ENCODE data around the gene SUN1. TPM values are rescaled to one million over a fixed set of nuclear protein-coding genes. Genes with fewer than 3 reads are reported as not detected.

The SUN1 gene
- polyA plus RNA-seq, 1 donor: 128 TPM

DNA sequence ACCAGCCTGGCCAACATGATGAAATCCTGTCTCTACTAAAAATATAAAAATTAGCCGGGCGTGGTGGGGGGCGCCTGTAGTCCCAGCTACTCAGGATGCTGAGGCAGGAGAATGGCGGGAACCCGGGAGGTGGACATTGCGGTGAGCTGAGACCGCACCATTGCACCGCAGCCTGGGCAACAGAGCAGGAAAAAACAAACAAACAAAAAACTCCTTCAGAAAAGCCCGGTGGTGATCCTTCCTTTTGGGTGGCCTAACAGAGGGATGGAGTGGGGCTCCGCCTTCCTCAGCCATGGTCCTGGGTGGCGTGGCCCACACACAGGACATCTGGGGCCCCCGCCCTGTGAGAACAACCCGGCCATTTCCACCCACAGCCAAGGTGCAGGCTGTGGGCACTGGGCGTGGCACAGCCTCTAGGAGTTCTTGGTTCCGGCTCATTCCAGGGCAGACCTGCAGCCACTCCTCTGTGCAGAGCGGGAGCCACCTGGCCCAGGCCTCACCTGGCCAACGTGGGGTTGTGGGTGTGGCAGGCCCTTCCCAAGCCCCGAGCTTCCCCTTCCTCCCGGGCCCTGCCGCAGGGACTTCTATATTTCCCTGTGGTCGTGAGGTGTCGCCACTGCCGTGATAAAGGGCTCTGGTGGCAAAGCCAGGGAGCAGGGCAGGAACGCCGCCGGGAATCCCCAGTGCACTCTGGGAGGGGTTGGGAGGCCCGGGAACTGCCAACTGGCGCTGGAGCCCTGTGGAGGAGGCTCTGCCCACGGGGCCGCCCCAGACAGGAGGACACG is 81.7 kb downstream of the SUN1 start:
- Histone ChIP-seq H3K4me3 (ENCODE audit: low read length) (no peak overlapping the region), H3K4me1 (ENCODE audit: control insufficient read depth, insufficient read depth, low read length) (peaks cover 25% of the 10 kb centered on the region), H3K9me3 (ENCODE audit: control insufficient read depth, low read depth, low read length) (peaks cover 4% of the 10 kb centered on the region), H3K27ac (ENCODE audit: low read length) (peak overlapping the region; percentile 54), H3K36me3 (ENCODE audit: control insufficient read depth, insufficient read depth, low read length) (peaks cover 8% of the 10 kb centered on the region), H3K27me3 (ENCODE audit: control insufficient read depth, insufficient read depth, low read length) (no peaks in the 10 kb centered on the region)
- no CpG with 5 or more reads among the region's 31 CpGs for WGBS (ENCODE audit: insufficient coverage, low lambda C conversion rate)
- peak; percentile 83 to 90 for DNase-seq

DNA sequence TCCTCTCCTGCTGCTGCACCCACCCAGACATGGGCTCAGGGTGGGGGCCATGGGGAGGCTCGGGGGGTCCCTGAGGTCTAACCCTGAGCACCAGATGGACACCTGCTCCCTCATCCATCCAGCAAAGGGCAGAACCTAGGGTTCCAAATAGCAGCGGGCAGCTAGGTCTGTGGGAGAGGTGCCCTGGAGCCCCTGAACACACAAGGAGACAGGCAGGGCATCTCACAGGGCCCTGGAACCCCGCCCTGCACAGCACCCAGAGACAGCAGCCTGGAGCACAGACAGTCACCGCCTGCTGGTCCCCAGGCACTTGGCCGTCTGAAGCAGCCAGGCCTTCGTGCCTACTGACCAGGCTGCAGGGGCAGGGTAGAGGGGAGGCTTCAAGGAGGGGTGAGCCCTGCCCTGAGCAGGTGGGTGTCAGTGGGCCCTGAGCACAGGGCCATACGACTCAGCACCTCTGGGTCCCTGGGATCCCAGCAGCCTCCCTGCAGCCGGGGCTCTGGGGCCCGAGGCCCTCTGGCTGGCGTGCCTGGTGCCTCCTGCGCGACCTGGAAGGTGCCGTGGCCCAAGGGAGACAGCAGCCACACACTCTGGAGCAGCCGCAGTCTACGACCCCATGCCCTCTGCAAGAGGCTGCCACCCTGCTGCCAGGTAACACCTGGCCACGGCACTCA is 82.4 kb downstream of the SUN1 start:
- Histone ChIP-seq H3K4me1 (ENCODE audit: control insufficient read depth, insufficient read depth, low read length) (peaks cover 22% of the 10 kb centered on the region), H3K36me3 (ENCODE audit: control insufficient read depth, insufficient read depth, low read length) (peaks cover 13% of the 10 kb centered on the region), H3K4me3 (ENCODE audit: low read length) (no peak overlapping the region), H3K27me3 (ENCODE audit: control insufficient read depth, insufficient read depth, low read length) (no peaks in the 10 kb centered on the region), H3K9me3 (ENCODE audit: control insufficient read depth, low read depth, low read length) (no peaks in the 10 kb centered on the region), H3K27ac (ENCODE audit: low read length) (peak overlapping the region; percentile 54)
- no CpG with 5 or more reads among the region's 16 CpGs for WGBS (ENCODE audit: insufficient coverage, low lambda C conversion rate)
- no peak for DNase-seq

DNA sequence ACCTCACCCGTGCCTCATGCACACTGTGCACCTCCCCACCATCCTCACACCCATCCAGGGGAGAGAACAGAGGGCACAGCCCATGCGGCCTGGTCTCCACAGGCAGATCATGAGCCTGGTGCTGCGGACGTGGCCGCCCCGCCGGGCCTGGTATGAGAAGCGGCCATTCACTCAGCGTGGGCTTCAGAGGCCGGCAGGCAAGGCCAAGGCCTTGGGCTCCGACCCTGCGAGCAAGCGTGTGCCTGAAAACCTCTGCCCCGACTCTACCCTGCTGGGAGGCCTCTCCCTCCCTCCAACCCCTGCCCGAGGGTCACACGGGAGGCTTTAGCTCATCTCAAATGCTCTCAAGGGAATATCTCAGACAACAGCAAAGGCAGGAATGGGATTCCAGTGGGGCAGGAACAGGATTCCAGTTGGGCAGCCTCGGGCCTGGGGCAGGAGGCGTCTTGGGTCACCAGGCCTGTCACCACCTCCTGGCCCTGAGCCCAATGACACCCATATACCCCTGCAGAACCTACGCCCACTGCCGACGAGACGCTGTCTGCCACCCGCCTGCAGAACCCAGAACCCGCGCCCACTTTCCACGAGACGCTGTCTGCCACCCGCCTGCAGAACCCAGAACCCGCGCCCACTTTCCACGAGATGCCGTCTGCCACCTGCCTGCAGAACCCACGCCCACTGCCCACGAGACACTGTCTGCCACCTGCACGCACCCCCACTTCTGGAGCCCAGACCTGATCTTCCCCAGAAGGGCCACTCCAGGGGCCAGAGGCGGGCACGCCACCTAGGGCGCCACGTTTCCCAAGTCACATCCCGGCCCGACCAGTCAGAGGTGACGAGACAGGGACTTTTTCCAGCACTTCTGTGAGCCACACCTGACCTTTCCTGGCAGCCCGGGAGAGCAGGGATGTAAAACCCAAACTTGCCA is 83.3 kb downstream of the SUN1 start:
- Histone ChIP-seq H3K4me3 (ENCODE audit: low read length) (no peak overlapping the region), H3K4me1 (ENCODE audit: control insufficient read depth, insufficient read depth, low read length) (peaks cover 22% of the 10 kb centered on the region), H3K36me3 (ENCODE audit: control insufficient read depth, insufficient read depth, low read length) (peaks cover 10% of the 10 kb centered on the region), H3K27ac (ENCODE audit: low read length) (peak overlapping the region; percentile 54), H3K9me3 (ENCODE audit: control insufficient read depth, low read depth, low read length) (no peaks in the 10 kb centered on the region), H3K27me3 (ENCODE audit: control insufficient read depth, insufficient read depth, low read length) (no peaks in the 10 kb centered on the region)
- DNase-seq: no peak
- 93% methylated on average over 3 of the region's 43 CpGs for WGBS (ENCODE audit: insufficient coverage, low lambda C conversion rate)

DNA sequence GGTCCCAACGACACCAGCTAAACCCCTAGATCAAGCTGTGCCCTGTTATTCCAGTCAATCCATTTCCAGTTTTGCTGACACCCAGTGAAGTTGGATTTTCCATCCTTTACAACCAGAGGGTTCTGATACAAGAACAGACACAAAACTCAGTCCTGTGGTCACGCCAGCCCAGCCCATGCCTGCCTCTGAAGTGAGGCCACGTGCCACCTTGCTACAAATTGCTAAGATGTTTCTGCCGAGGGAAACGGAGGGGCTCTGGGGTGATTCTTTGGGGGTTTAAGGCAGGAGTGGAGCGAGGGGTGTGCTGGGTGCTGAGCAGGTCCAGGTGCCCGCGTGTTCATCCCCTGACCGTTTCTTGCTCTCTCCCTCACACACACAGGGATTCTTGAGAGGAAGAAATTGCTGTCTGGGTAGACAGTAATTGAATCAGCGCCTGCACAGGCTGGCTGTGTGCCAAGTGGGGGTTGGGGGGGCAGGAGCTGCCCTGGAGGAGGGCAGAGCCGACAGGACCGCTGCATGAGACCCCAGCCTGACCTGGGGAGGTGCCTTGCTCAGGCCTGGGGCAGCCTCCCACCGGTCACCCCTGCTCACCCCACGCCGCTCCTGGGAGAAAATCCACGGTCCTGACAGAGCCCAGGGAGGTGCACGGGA is 84.1 kb downstream of the SUN1 start:
- DNase-seq: no peak
- H3K4me1 ChIP-seq (ENCODE audit: control insufficient read depth, insufficient read depth, low read length): peaks cover 31% of the 10 kb centered on the region
- WGBS (ENCODE audit: insufficient coverage, low lambda C conversion rate): no CpG with 5 or more reads among the region's 17 CpGs
- H3K4me3 ChIP-seq (ENCODE audit: low read length): no peak overlapping the region
- no peaks in the 10 kb centered on the region for H3K27me3 ChIP-seq (ENCODE audit: control insufficient read depth, insufficient read depth, low read length)
- no peak overlapping the region for H3K27ac ChIP-seq (ENCODE audit: low read length)
- peaks cover 12% of the 10 kb centered on the region for H3K36me3 ChIP-seq (ENCODE audit: control insufficient read depth, insufficient read depth, low read length)
- no peaks in the 10 kb centered on the region for H3K9me3 ChIP-seq (ENCODE audit: control insufficient read depth, low read depth, low read length)

DNA sequence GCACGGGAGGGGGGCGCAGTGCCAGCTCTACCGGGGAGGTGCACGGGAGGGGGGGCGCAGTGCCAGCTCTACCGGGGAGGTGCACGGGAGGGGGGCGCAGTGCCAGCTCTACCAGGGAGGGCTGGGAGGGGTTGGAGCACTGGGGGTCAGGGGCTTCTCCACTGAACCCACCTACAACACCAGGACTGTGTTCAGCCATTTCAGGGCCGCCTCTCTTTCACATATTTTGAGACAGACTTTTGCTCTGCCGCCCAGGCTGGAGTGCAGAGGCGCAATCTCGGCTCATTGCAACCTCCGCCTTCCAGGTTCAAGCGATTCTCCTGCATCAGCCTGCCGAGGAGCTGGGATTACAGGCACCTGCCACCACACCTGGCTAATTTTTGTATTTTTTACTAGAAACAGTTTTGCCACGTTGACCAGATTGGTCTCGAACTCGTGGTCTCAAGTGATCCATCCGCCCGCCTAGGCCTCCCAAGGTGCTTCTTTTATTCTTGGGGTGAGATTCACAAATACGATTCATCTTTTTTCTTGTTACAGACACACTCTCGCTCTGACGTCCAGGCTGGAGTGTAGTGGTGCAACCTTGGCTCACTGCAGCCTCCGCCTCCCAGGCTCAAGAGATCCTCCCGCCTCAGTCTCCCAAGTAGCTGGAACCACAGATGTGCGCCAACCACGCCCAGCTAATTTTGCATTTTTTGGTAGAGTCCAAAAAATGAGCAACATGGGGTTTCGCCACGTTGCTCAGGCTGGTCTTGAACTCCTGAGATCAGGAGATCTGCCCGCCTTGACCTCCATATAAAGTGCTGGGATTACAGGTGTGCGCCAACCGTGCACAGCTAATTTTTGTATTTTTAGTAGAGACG is 85.2 kb downstream of the SUN1 start:
- WGBS (ENCODE audit: insufficient coverage, low lambda C conversion rate): 83% methylated on average over 2 of the region's 33 CpGs
- peaks cover 12% of the 10 kb centered on the region for H3K36me3 ChIP-seq (ENCODE audit: control insufficient read depth, insufficient read depth, low read length)
- no peak overlapping the region for H3K4me3 ChIP-seq (ENCODE audit: low read length)
- H3K9me3 ChIP-seq (ENCODE audit: control insufficient read depth, low read depth, low read length): no peaks in the 10 kb centered on the region
- no peak overlapping the region for H3K27ac ChIP-seq (ENCODE audit: low read length)
- no peaks in the 10 kb centered on the region for H3K27me3 ChIP-seq (ENCODE audit: control insufficient read depth, insufficient read depth, low read length)
- no peak for DNase-seq
- H3K4me1 ChIP-seq (ENCODE audit: control insufficient read depth, insufficient read depth, low read length): peaks cover 41% of the 10 kb centered on the region

DNA sequence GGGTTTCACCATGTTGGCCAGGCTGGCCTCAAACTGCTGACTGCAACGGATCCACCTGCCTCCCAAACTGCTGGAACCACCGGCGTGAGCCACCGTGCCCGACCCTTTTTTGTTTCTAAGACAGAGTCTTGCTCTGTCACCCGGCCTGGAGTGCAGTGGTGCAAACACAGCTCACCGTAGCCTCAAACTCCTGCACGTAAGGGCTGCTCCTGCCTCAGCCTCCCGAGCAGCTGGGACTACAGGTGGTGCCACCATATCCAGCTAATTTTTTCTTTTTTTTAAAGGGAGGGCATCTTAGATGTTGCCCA is 85.8 kb downstream of the SUN1 start:
- peaks cover 47% of the 10 kb centered on the region for H3K4me1 ChIP-seq (ENCODE audit: control insufficient read depth, insufficient read depth, low read length)
- no CpG with 5 or more reads among the region's 9 CpGs for WGBS (ENCODE audit: insufficient coverage, low lambda C conversion rate)
- H3K4me3 ChIP-seq (ENCODE audit: low read length): no peak overlapping the region
- DNase-seq: no peak
- H3K27me3 ChIP-seq (ENCODE audit: control insufficient read depth, insufficient read depth, low read length): no peaks in the 10 kb centered on the region
- no peak overlapping the region for H3K27ac ChIP-seq (ENCODE audit: low read length)
- H3K36me3 ChIP-seq (ENCODE audit: control insufficient read depth, insufficient read depth, low read length): peaks cover 14% of the 10 kb centered on the region
- no peaks in the 10 kb centered on the region for H3K9me3 ChIP-seq (ENCODE audit: control insufficient read depth, low read depth, low read length)

DNA sequence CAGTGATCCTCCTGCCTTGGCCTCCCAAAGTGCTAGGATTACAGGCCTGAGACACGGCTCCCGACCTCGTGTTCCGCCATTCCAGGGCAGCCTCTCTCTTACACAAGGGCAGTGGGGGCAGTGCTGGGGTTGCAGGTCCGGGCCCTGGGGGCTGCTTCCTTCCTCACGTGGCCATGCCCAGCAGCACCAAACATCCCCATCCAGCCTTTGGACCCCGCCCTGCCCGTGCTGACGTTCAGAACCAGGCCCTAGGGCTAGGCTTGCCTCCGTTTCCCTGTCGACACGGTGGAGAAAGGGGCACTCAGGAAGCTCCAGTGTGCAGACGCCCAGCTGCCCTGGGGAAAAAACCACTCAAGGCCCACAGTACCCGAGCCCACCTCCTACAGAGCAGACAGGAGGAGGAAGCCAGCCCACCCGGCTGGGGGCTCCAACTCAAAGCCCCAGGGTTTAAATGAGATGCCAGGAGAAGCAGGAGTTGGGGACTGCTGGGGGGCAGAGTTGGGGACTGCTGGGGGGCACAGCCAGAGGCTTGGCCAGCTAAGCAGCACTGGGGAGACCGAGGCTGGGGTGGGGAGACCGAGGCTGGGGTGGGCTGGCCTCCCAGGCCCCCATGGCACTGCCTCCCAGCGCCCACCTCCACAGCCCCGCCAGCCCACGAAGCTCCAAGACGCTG is 86.3 kb downstream of the SUN1 start:
- peaks cover 14% of the 10 kb centered on the region for H3K36me3 ChIP-seq (ENCODE audit: control insufficient read depth, insufficient read depth, low read length)
- H3K27me3 ChIP-seq (ENCODE audit: control insufficient read depth, insufficient read depth, low read length): no peaks in the 10 kb centered on the region
- no peak overlapping the region for H3K27ac ChIP-seq (ENCODE audit: low read length)
- no peaks in the 10 kb centered on the region for H3K9me3 ChIP-seq (ENCODE audit: control insufficient read depth, low read depth, low read length)
- no CpG with 5 or more reads among the region's 21 CpGs for WGBS (ENCODE audit: insufficient coverage, low lambda C conversion rate)
- H3K4me3 ChIP-seq (ENCODE audit: low read length): no peak overlapping the region
- DNase-seq: no peak
- peaks cover 49% of the 10 kb centered on the region for H3K4me1 ChIP-seq (ENCODE audit: control insufficient read depth, insufficient read depth, low read length)

DNA sequence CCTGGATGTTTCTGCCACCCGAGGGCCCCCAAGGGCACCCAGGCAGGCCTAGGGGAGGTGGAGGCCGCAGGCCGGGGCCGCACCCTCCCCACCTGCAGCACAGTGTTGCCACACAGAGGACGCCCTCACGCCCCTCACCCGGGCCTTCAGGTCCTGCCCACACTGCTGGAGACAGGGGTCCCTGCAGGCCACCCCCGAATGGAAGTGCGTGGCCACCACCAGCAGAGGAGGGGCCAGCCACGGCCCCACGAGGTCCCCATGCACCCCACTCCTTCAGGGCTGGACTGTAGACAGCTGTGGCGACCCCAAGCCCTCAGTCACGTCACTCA is 86.8 kb downstream of the SUN1 start:
- Histone ChIP-seq H3K36me3 (ENCODE audit: control insufficient read depth, insufficient read depth, low read length) (peaks cover 14% of the 10 kb centered on the region), H3K9me3 (ENCODE audit: control insufficient read depth, low read depth, low read length) (no peaks in the 10 kb centered on the region), H3K27me3 (ENCODE audit: control insufficient read depth, insufficient read depth, low read length) (no peaks in the 10 kb centered on the region), H3K4me1 (ENCODE audit: control insufficient read depth, insufficient read depth, low read length) (peaks cover 48% of the 10 kb centered on the region), H3K4me3 (ENCODE audit: low read length) (no peak overlapping the region), H3K27ac (ENCODE audit: low read length) (no peak overlapping the region)
- no peak for DNase-seq
- no CpG with 5 or more reads among the region's 13 CpGs for WGBS (ENCODE audit: insufficient coverage, low lambda C conversion rate)

DNA sequence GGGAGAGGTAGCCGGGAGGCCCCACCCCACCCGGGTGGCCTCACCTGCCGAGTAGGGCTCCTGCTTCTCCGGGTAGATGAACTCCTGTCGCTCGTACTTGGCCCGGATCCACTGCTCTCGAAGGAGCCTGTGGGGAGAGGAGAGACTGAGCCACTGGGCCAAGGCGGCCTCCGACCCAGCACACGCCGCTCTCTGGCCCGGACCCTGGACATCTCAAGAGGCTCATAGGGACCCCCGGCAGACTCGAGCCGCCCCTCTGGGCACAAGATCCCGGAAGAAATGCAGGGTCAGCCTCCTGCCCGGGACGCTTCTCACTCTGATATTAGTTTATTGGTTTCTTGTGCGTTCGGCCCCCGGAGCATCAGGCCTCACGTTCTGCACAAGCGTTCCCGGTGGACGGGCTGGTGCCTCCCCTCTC is 87.7 kb downstream of the SUN1 start:
- no CpG with 5 or more reads among the region's 26 CpGs for WGBS (ENCODE audit: insufficient coverage, low lambda C conversion rate)
- Histone ChIP-seq H3K4me3 (ENCODE audit: low read length) (no peak overlapping the region), H3K4me1 (ENCODE audit: control insufficient read depth, insufficient read depth, low read length) (peaks cover 46% of the 10 kb centered on the region), H3K36me3 (ENCODE audit: control insufficient read depth, insufficient read depth, low read length) (peaks cover 14% of the 10 kb centered on the region), H3K9me3 (ENCODE audit: control insufficient read depth, low read depth, low read length) (no peaks in the 10 kb centered on the region), H3K27me3 (ENCODE audit: control insufficient read depth, insufficient read depth, low read length) (no peaks in the 10 kb centered on the region), H3K27ac (ENCODE audit: low read length) (no peak overlapping the region)
- DNase-seq: no peak

Data from large intestine (tissue), 3 donors.